Stimulated activated CD8-positive, alpha-beta memory T cell treated with anti-CD3 and anti-CD28 coated beads, Interleukin-12 subunit alpha, Interleukin-12 subunit beta, amount 100 ng/mL, for 24 hours (primary cell): ENCODE measurements around the gene C2CD4D.

Source experiments
- DNase-seq: peaks from one replicate; pipeline ENCODE4 v3.0.0-alpha.2; 2020; ENCODE audit errors: extremely low read depth

C2CD4D gene

GRCh38 chr1:151834239-151834638 is 5.4 kb downstream of the C2CD4D start:
- DNase-seq = no peak

- DNase-seq = no peak
These were observed 6.3 kb downstream of the C2CD4D start for GRCh38 chr1:151833172-151833900.

GRCh38 chr1:151832318-151832980 is 7.2 kb downstream of the C2CD4D start:
- DNase-seq = no peak

GRCh38 chr1:151831605-151832004 is 8.0 kb downstream of the C2CD4D start, which contains the start of gene RORC:
RORC (minus strand) TSS chr1:151831802; CDS start chr1:151831764, 38 bp downstream.
- no peak for DNase-seq

GRCh38 chr1:151831256-151831591 is 8.4 kb downstream of the C2CD4D start:
- DNase-seq = no peak

GRCh38 chr1:151830055-151830454 is 9.6 kb downstream of the C2CD4D start:
- no peak for DNase-seq

GRCh38 chr1:151829352-151830046 is 10.1 kb downstream of the C2CD4D start:
- DNase-seq = no peak

GRCh38 chr1:151828921-151829320 is 10.7 kb downstream of the C2CD4D start:
- no peak for DNase-seq

- no peak for DNase-seq
These were observed 11.8 kb downstream of the C2CD4D start for GRCh38 chr1:151827853-151828252.

GRCh38 chr1:151825751-151826660 is 13.6 kb downstream of the C2CD4D start:
- DNase-seq = no peak

GRCh38 chr1:151825204-151825603 is 14.4 kb downstream of the C2CD4D start:
- no peak for DNase-seq

GRCh38 chr1:151823175-151823574 is 16.4 kb downstream of the C2CD4D start:
- DNase-seq = no peak

- no peak for DNase-seq
These were observed 17.2 kb downstream of the C2CD4D start for GRCh38 chr1:151822404-151822803.

GRCh38 chr1:151820940-151821339 is 18.7 kb downstream of the C2CD4D start:
- no peak for DNase-seq

GRCh38 chr1:151819976-151820623 is 19.5 kb downstream of the C2CD4D start:
- DNase-seq = no peak

GRCh38 chr1:151819227-151819835 is 20.3 kb downstream of the C2CD4D start:
- no peak for DNase-seq

GRCh38 chr1:151817353-151817730 is 22.3 kb downstream of the C2CD4D start:
- no peak for DNase-seq

GRCh38 chr1:151816548-151817352 is 22.9 kb downstream of the C2CD4D start:
- no peak for DNase-seq

GRCh38 chr1:151815716-151816327 is 23.8 kb downstream of the C2CD4D start:
- DNase-seq = no peak
